Measurements from ENCODE around the gene GCSAM.

Gene GCSAM

GRCh38 chr3:112074616-112075497 lies 58.2 kb downstream of the GCSAM start:
- no peak for DNase-seq (ENCODE audit: low read depth in 1 of 2, low spot score in 1 of 2)

DNA sequence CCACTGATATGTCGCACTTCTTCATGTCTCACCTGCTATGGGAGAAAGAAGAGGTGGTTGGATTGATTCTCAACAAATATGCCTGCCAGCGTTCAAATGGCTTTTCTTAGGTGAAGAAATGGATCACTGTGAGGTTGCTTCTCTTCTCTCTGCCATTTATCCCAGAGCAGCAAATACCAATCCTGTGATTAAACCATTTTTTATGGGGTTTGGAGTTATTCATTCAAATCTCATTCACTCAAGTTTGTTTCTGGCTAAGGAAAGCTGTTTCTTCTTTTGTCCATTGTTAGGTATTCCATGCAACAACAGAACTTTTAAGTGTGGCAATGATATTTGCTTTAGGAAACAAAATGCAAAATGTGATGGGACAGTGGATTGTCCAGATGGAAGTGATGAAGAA lies 59.0 kb downstream of the GCSAM start:
- DNase-seq (ENCODE audit: low read depth in 1 of 2, low spot score in 1 of 2): no peak

GRCh38 chr3:112072387-112073060 lies 60.5 kb downstream of the GCSAM start:
- peak; percentile 18 to 54 for DNase-seq (ENCODE audit: low read depth in 1 of 2, low spot score in 1 of 2)
